Hypothalamus (tissue), 51 donors: ENCODE measurements around the gene CCHCR1.
A peak's percentile ranks its signal among the peaks of the same experiment; 100 is the strongest.

ENCODE experiments used
- DNase-seq, 51 donors: peaks; one replicate each; lab custom pipeline; 2025; lab: John Stamatoyannopoulos, UW

CCHCR1 gene

DNA sequence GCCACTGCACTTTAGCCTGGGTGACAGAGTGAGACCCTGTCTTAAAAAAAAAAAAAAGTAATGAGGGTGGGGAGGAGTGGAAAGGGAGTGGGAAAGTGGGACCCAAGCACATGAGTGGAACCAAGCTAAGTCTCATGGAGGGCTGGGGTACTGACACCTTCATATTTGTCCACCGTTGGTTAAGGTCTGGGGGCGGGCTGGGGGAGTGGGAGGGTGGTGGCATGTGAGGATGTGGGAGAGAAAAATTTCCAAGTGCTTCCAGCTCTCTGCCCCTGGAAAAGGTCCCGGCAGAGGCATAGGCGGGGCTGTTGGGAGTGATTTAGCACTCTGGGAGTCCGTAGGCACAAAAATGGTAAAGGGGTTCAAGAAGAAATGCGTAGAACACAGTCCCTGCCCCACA, 24.8 kb downstream of the CCHCR1 start:
- no peak for DNase-seq

DNA sequence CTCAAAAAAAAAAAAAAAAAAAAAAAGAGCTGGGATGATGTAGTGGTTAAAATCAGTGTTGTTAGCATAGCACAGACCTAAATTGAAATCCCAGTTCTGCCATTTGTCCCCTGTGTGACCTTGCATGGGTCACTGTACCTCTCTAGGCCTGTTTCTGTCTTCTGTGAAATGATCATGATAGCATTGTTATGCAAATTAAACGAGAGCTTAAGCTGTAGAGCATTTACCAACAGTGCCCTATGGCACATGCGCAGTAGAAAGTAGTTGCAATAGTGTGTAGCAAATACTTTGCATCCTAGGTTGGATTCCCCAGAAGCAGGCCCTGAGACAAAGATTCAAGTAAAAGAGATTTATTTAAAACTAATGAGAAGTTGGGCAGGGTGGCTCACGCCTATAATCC, 26.0 kb downstream of the CCHCR1 start:
- DNase-seq = no peak

- DNase-seq = no peak
Observed at GRCh38 chr6:31130751-31131150, 26.9 kb downstream of the CCHCR1 start.

GRCh38 chr6:31129130-31129529, 28.5 kb downstream of the CCHCR1 start:
- no peak for DNase-seq

GRCh38 chr6:31128093-31128676, 29.4 kb downstream of the CCHCR1 start:
- peak in 24 of 51 donors; percentile 6 to 61 (median 28) for DNase-seq

DNA sequence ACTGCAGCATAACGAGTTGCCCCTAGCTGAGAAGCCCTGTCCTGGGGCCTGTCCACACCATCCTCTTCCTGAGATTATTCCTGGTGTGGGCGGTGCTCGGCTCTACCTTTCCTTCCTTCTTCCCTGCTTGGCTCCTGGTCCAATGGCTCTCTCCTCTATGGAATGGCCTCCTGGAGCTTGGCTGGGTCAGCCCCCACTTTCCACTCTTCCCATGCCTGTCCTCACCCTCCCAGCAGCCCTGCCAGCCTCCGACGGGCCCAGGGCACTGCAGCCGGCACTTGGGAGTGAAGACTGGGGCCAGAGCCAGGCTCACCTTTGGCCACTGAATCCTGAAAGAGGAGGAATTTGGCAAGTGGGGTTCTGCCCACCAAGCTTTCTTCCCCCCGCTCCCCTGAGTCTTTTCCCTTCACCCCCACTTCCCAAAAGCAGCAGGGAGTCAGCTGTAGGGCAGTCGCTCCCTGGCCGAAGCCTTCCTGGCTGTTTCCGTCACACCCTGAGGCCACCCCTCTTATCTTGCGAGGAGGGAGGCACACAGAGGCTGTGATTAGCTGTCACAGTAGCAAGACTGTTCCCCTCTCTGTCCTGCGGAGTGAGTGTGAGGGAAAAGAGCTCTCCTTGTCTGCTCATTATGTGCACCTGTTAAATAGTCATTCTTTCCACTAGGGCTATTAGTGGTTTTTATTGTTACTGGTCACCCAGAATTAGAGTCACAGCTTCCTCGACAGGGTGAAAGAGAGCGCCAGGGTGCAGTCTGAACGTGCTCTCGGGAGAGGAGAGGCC, 31.0 kb downstream of the CCHCR1 start:
- no peak for DNase-seq

DNA sequence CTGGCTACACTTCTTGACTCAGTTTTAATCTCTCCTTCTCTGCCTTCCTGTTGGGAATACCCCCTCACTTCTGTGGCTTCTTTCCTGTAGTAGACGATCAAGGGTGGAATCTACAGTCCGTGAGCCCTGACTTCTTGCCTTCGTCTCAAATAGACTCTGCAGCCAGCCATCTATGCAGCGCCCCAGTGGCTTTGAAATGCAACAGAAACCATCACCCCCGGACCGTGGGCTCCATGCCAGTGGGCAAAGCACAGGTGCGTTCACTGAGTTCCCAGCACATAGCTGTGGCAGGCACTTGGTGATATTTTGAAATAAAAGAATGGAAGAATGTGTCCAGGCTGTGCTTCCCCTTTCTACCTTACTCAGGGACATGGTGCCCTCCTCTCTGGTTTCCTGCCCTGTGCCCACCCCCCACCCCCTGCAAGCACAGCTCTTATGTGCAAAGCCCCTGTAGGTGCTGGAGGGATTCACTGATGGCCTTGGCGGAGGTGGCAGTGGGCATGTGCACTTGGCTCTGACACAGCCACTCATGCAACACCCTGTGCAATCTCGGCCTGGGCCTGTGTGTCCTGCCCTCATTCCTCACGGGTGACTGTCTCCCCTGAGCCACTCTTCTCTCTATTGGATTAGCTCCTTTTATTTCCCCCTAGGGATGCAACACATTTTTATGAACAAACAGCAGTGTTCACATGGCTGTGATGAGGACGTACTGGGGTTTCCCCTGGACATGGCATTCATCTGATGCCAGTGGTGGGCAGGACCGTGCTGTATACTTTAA, 31.8 kb downstream of the CCHCR1 start:
- DNase-seq = no peak

GRCh38 chr6:31125162-31125561, 32.4 kb downstream of the CCHCR1 start:
- DNase-seq = no peak

DNA sequence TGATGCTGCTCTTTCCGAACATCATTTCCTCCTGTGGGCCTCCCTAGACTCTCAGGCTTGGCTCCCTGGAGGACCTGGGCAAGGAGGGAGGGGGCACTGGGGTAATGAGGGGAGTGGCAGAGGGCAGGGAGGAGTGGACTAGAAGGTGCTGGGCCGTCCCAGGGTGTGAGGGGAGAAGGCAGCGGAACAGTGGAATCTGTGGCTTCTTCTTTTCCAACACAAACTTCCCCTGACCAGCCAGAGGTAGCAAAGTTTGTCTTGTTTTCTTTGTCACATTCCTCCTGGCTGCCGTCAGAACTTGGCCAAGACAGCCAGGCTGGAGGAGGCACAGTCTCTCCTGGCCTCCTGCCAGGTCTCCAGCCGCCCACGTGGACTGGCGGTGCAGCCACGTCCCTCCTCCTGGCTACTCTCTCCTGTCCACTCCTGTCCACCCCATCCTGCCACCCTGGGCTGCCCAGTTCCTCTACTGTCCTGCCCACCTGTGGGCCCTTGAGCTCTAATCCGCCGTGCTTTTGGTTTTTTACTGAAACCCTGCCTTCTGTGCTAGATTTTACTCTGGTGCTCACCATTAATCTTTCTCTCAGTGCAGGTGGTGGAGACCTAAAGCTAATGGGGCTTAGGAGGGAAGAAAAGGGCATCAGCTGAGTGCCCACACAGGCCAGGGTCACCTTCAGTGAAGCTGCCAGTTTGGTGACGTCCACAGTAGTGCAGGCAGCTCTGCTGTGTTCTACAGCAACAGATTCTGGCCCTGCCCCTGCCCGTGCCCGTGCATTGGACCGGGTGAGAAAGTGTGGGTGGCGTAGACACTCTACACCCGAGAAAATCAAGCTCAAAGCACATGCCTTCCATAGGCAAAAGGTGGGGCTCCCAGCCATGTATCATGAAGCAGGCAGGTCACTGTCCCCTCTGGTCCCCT, 34.6 kb downstream of the CCHCR1 start:
- DNase-seq = peak in 35 of 51 donors; percentile 4 to 71 (median 37)

DNA sequence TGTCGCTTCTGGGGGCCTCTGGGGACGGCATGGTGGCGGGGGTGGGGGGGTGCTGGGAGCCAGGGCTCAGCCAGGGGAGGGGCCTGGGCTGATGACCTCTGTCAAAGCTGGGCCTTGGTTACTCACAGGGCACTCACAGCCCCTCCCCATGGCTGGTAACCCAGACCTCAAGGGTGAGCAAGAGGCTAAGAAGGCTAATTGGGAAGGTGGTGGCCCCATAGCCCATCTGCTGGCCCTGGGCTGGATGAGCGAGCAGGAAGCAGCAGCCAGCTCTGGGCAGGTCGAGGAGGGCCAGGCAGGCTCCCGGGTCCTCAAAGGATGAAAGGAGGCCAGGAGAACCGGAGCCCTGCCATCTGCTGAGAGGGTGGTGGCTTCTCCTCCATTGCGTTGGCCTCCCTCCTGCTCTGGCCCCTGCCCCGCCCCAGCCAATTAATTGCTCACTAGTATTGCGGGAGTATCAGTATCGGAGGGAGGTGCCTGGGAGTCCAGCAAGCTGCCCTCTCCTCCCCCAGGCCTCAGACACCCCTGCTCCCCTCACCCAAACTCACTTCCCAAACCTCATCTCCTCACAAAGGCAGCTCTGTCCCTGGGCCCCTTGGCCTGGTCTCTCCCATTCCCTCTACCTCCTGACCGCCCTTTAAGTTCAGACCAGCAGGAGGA, 36.3 kb downstream of the CCHCR1 start:
- DNase-seq = no peak

DNA sequence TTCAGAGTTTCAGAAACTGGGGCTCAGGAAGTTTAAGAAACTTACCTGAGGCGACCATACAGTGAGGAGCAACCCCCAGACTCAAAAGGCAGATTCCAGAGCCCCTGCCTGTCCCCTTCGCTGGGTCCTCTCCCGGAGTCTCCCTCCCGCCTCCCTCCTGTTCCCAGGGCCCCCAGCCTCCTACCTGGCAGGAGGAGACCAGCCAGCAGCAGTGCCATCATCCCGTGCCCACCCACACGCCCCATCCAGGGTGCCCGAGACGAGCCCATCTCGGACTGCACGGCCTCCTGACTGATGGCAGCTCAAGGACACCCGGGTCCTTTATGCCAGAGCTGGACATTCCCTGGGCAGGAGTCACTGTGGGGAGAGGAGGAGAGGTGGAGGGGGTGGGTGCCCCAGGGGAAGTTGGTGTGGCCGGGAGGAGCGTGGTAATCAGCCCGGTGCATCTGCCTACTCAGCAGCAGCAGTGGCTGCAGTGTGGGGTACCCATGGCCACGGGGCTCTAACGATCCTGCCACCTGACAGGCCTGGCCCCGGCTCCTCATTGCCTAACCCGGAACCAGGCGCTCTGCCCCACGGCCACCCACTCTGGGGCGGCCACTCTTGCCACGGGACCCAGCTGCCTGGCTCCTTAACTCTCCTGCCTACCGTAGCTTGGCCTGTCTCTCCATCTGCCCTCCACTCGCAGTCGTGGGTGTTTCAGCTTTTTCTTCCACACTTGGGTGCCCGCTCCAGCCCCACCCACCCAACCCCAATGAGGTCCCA, 37.3 kb downstream of the CCHCR1 start, which contains the start of gene CDSN:
Gene CDSN, minus strand, starts transcription at position 296 of the 765 bp plus-strand sequence. Its CDS starts 27 bp downstream, at position 269.
- no peak for DNase-seq

- no peak for DNase-seq
Observed at GRCh38 chr6:31118178-31118577, 39.4 kb downstream of the CCHCR1 start.

DNA sequence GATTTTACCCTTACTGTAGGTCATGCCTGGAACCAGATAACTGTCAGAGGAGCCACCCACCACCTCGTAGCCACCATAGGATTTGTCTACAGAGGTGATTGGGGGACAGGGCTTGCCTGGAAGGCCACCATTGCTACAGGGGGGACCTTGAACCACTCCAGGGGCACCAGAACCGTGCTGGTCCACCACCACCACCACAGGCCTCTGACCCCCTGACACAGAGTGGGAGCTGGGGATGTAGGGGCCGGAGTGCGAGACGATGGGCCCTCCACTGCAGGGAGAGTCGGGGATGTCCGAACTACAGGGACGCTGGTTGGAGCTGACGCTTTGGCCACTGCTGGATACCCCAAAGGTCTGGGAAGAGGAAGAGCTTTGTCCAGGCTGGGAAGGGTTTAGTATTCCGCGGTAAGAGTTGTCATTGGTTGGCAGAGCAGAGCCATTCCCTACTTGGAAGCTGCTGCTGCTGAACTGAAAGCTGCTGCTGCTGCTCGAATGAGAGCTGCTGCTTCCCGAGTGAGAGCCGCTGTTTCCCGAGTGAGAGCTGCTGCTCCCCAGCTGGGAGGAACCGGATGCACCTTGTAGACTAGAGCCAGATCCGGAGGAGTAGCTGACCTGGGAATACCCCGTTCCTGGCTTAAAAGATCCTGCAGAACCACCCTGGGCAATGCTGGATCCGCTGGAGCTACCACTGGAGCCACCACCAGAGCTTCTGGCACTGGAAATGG, 40.8 kb downstream of the CCHCR1 start:
- DNase-seq = peak in 1 of 51 donors; percentile 7

GRCh38 chr6:31115941-31116560, 41.6 kb downstream of the CCHCR1 start:
- DNase-seq = no peak

DNA sequence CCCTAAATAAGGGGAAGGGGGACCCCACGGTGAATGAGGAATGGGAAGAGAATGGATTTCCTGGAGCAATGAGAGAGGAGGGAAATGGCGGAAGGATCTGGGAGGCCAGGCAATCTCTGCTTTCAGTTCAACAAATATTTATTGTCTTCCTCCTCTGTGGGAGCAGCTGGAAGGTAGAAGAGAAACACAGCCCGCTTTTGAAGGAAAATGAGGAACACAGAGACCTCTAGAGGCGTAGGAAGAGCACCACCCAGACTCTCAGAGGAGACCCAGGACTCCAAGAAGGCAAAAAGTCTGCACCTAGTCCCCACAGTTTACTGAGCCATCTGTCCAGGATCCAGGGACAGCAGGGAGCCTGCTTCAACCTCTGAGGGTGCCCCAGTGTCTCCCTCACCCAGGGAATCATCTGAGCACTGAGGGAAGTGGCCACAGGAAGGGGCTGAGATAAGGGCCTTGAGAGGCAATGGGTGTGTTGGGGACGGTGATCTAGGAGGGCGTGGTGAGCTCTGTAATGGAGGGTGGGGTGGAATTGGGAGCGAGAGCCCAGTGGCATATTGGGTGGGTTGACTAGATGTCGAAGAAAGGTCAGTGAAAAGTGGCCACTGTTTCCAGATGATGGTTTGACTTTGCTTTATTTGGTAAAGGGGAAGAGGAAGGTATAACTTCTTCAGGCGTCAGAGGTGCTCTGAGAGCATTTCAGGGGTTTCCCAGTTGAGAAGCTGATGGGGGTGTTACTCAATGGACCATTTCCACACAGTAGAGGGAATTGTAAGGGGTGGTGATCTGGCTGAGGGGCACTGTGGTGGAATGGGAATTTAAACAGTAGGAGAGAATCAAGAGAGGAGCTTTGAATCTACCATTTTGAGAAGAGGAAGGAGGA, 42.4 kb downstream of the CCHCR1 start:
- peak in 3 of 51 donors; percentile 11 to 18 (median 17) for DNase-seq

GRCh38 chr6:31114541-31114878, 43.1 kb downstream of the CCHCR1 start, which contains the start of gene PSORS1C1:
Gene PSORS1C1, plus strand, starts transcription at chr6:31114800. Its CDS starts 14,833 bp downstream, at chr6:31129633.
- DNase-seq = peak in 17 of 51 donors; percentile 6 to 75 (median 45)
